Activated CD8-positive, alpha-beta T cell treated with anti-CD3 and anti-CD28 coated beads for 36 hours (primary cell): Measurements from ENCODE around the gene SND1. TPM values are rescaled to one million over a fixed set of nuclear protein-coding genes. Genes with fewer than 3 reads are reported as not detected.

Experiments
- ATAC-seq: fragments of 200-7000 bp; cut with Tn5 transposase; one replicate; pipeline ENCODE4 v1.10.0; 2021; ENCODE audit warnings: mild to moderate bottlenecking, moderate library complexity
- CTCF ChIA-PET: fragments of 350-600 bp; sonication (Branson Sonifier 250); formaldehyde crosslinking; loops from one replicate; lab custom pipeline; 2021; ENCODE audit warnings: antibody characterized with exemption; lab: Charles Lee
- POLR2A ChIA-PET: fragments of 350-600 bp; sonication (Branson Sonifier 250); formaldehyde crosslinking; loops from one replicate; lab custom pipeline; 2021; ENCODE audit warnings: antibody characterized with exemption; lab: Charles Lee
- DNase-seq: peaks from one replicate; pipeline ENCODE4 v3.0.0-alpha.2; 2020
- H3K27ac Mint-ChIP-seq: one replicate; pipeline ENCODE4 v1.8.0; 2021; ENCODE audit warnings: mild to moderate bottlenecking, mixed read lengths
- H3K27me3 Mint-ChIP-seq: one replicate; pipeline ENCODE4 v1.8.0; 2021; ENCODE audit warnings: mixed read lengths
- H3K36me3 Mint-ChIP-seq: one replicate; pipeline ENCODE4 v1.8.0; 2021; ENCODE audit warnings: low read depth, mixed read lengths
- H3K4me1 Mint-ChIP-seq: one replicate; pipeline ENCODE4 v1.8.0; 2021; ENCODE audit warnings: low read depth, mixed read lengths
- H3K4me3 Mint-ChIP-seq: one replicate; pipeline ENCODE4 v1.8.0; 2021; ENCODE audit warnings: mild to moderate bottlenecking, moderate library complexity, mixed read lengths
- H3K9me3 Mint-ChIP-seq: one replicate; pipeline ENCODE4 v1.8.0; 2021; ENCODE audit warnings: mixed read lengths
- intact Hi-C: fragments of 100-400 bp; cut with micrococcal nuclease; formaldehyde crosslinking; loops from one replicate; pipeline ENCODE4 v1.10.0; 2022
- total RNA-seq, 2 experiments: library from RNA; stranded (reverse); gene quantifications; one replicate each; pipeline ENCODE4 v1.2.3, GENCODE V29; 2021
- TF ChIP-seq, protein P1 (sequence below): fragments of 200-600 bp; IDR thresholded peaks from one replicate; pipeline ENCODE4 v1.8.0; 2022; ENCODE audit warnings: antibody characterized with exemption, mild to moderate bottlenecking

SND1 gene
- total RNA-seq, 2 experiments from 2014 or later: 206 to 208 TPM

DNA sequence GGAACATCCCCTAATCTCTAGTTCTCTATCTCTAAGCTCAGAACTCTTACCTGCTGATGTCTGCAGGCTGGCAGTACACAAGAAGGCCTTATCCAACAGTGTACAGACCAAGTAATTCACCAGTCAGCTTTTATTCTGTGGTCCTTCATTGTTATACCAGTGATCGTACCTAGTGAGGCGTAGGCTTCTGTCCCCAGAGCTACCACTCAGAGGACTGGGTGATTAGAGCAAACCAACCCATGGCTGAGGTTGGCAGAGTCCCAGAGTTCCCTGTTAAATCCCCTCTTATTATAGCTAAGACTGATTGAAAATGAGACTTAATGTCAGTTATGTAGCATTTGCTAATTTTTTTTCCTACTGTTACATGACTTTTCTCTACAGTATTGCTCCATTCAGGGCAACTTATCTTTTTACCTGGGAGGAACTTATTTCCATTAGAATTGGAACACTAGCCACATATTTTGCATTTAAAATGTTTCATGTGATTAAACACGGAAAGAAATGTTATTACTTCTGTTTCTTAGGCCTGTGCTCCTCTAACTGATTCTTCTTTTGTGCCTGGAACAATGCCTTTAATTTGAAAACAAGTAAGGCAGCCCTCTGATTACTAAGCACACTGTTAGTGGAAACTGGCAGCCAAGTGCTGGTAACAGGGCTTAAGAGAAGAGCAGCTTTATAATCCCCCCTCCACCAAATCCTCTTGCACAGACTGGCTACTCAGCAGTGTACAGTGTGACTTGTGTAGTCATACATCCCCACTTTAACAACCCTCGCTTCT is 252.1 kb downstream of the SND1 start:
- TF ChIP-seq, protein P1, sequence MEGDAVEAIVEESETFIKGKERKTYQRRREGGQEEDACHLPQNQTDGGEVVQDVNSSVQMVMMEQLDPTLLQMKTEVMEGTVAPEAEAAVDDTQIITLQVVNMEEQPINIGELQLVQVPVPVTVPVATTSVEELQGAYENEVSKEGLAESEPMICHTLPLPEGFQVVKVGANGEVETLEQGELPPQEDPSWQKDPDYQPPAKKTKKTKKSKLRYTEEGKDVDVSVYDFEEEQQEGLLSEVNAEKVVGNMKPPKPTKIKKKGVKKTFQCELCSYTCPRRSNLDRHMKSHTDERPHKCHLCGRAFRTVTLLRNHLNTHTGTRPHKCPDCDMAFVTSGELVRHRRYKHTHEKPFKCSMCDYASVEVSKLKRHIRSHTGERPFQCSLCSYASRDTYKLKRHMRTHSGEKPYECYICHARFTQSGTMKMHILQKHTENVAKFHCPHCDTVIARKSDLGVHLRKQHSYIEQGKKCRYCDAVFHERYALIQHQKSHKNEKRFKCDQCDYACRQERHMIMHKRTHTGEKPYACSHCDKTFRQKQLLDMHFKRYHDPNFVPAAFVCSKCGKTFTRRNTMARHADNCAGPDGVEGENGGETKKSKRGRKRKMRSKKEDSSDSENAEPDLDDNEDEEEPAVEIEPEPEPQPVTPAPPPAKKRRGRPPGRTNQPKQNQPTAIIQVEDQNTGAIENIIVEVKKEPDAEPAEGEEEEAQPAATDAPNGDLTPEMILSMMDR: no peak
- CTCF ChIA-PET: interaction anchor here (0.9 kb wide), 1 partner anchor 305 kb away, joined by 3 read pairs; no protein-coding TSS in a partner anchor

DNA sequence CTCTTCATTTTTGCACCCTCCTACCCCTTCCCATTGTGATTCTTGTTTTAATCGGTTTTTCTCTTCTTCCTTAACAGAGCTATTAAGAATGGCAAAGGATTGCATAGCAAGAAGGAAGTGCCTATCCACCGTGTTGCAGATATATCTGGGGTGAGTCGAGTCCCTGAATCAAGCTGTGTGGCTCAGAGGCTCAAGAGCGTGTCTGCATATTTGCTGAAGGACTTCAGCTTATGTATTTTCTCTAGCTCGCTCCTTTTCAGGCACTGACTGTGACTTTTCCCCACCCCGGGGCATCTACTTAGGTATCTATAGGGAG is 252.6 kb downstream of the SND1 start:
- intact Hi-C loops: no loop called here
- peak overlapping the region; percentile 34 for H3K27ac Mint-ChIP-seq
- ATAC-seq: no peak

More for the DNA sequence above, 252.1 kb downstream of the SND1 start:
- Mint-ChIP-seq H3K4me3 (no peak overlapping the region), H3K36me3 (peaks cover 38% of the 10 kb centered on the region), H3K27me3 (no peaks in the 10 kb centered on the region), H3K9me3 (no peaks in the 10 kb centered on the region), H3K27ac (peak overlapping the region; percentile 34), H3K4me1 (peaks cover 82% of the 10 kb centered on the region)
- POLR2A ChIA-PET: interaction anchor here (0.8 kb wide), 1 partner anchor 16 kb away, joined by 3 read pairs; no protein-coding TSS in a partner anchor
- DNase-seq: no peak
- ATAC-seq: no peak
- intact Hi-C loops: no loop called here

DNA sequence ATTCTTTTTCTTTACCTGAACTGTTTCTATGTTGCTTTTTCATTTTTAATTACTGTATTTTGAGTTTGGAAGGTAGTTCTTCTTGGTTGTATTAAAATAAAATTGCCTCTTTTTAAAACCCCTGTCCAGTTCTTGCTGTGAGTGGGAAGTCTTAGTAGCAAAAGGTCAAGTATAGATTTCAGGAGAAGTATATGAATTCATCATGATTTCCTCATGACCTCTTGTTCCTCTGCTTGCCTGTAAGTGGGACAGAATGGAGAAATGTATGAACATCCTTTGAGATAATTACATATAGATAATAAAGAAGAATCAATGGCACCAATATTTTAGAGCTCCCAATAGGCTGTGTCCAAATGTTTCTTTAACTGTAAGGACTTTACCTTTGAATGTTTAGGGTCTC is 253.0 kb downstream of the SND1 start:
- ATAC-seq (no peak), DNase-seq (no peak)
- H3K9me3 Mint-ChIP-seq: no peaks in the 10 kb centered on the region
- H3K27ac Mint-ChIP-seq: no peak overlapping the region
- peaks cover 32% of the 10 kb centered on the region for H3K36me3 Mint-ChIP-seq
- intact Hi-C loops: no loop called here
- TF ChIP-seq, protein P1: no peak
- H3K27me3 Mint-ChIP-seq: no peaks in the 10 kb centered on the region
- POLR2A ChIA-PET: interaction anchor here (1.2 to 1.7 kb wide), 2 partner anchors 8 to 10 kb away, joined by 3 to 5 read pairs; no protein-coding TSS in a partner anchor
- CTCF ChIA-PET: interaction anchor here (0.9 to 1.6 kb wide), 4 partner anchors 13 to 305 kb away, joined by 3 to 4 read pairs (median 4); no protein-coding TSS in a partner anchor
- no peak overlapping the region for H3K4me3 Mint-ChIP-seq
- peaks cover 74% of the 10 kb centered on the region for H3K4me1 Mint-ChIP-seq

More for the DNA sequence above, 252.6 kb downstream of the SND1 start:
- Mint-ChIP-seq H3K4me3 (no peak overlapping the region), H3K9me3 (no peaks in the 10 kb centered on the region), H3K27me3 (no peaks in the 10 kb centered on the region), H3K4me1 (peaks cover 78% of the 10 kb centered on the region), H3K36me3 (peaks cover 33% of the 10 kb centered on the region)
- ChIA-PET CTCF (interaction anchor here (1.1 to 1.6 kb wide), 3 partner anchors 194 to 305 kb away, joined by 3 to 4 read pairs (median 4); no protein-coding TSS in a partner anchor), POLR2A (interaction anchor here (1.7 kb wide), 1 partner anchor 8 kb away, joined by 5 read pairs; no protein-coding TSS in a partner anchor)
- TF ChIP-seq, protein P1: no peak
- no peak for DNase-seq

DNA sequence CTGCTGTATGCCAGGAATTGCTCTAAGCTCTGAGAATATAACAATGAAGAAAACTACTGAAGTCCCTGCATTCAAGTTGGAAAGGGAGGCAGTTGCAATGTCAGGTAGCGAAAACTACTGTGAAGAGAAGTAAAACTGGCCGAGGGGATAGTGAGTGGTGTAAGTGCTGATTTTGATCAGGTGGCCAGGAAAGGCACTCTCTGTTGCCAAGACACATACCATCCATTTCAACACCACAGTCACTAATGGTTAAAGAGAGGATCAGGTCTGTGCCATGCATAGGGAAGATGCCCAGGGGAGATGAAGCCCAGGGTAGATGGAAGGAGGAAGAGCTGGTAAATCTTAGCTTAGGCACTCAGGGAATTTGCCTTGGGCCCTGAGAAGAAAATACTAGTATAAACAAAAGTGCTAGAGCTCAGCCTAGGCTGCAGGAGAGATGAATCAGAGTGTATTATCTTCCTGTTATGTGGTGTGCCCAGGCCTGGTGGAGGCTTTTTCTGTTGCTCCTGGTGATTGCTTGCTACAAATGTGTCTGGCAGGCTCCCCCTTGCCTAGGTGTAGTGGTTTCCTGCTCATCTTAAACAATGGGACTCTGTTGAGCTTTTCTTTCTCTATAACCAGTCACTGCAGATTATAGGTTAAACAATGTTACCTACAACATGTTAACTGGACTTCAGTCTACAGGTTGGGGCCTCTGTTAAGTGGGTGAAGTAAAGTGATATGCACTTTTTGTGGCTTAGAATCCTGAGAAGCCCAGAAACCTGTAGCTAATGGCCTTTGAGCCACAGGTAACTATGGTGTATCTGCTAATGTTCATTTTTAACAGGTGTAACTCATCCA is 253.7 kb downstream of the SND1 start:
- peaks cover 31% of the 10 kb centered on the region for H3K36me3 Mint-ChIP-seq
- CTCF ChIA-PET: interaction anchor here (0.9 to 1.6 kb wide), 4 partner anchors 12 to 304 kb away, joined by 3 to 4 read pairs (median 4); no protein-coding TSS in a partner anchor
- H3K27me3 Mint-ChIP-seq: no peaks in the 10 kb centered on the region
- POLR2A ChIA-PET: interaction anchor here (1.2 to 1.7 kb wide), 2 partner anchors 9 to 10 kb away, joined by 3 to 5 read pairs; no protein-coding TSS in a partner anchor
- DNase-seq (peak; percentile 37), ATAC-seq (peak; percentile 53)
- H3K4me3 Mint-ChIP-seq: no peak overlapping the region
- H3K4me1 Mint-ChIP-seq: peaks cover 67% of the 10 kb centered on the region
- no peaks in the 10 kb centered on the region for H3K9me3 Mint-ChIP-seq
- no peak overlapping the region for H3K27ac Mint-ChIP-seq
- intact Hi-C loops: no loop called here
- TF ChIP-seq, protein P1: no peak
